GM18526 (cell line): ENCODE data around the gene LYZL6.

Experiments
- POLR2A ChIP-seq: IDR thresholded peaks from 3 replicates; pipeline ENCODE4 v1.6.1; 2011; ENCODE audit not compliant: insufficient read length; ENCODE audit errors: extremely low read depth

Gene LYZL6

GRCh38 chr17:35968520-35969054 lies 25.1 kb upstream of the LYZL6 start:
- TF ChIP-seq POLR2A = no peak

GRCh38 chr17:35965272-35965671 lies 21.8 kb upstream of the LYZL6 start:
- TF ChIP-seq POLR2A = no peak

GRCh38 chr17:35963663-35964062 lies 20.1 kb upstream of the LYZL6 start:
- TF ChIP-seq POLR2A = no peak

- no peak for TF ChIP-seq POLR2A
These were observed 10.2 kb upstream of the LYZL6 start for GRCh38 chr17:35953720-35954119.

GRCh38 chr17:35949401-35949800 lies 5.9 kb upstream of the LYZL6 start:
- no peak for TF ChIP-seq POLR2A

- TF ChIP-seq POLR2A = no peak
These were observed 4.6 kb upstream of the LYZL6 start for GRCh38 chr17:35948092-35948491.

GRCh38 chr17:35947156-35947585 lies 3.7 kb upstream of the LYZL6 start:
- no peak for TF ChIP-seq POLR2A

- TF ChIP-seq POLR2A = no peak
These were observed 638 bp upstream of the LYZL6 start for GRCh38 chr17:35944151-35944550.

GRCh38 chr17:35942588-35943186 lies 826 bp downstream of the LYZL6 start:
- TF ChIP-seq POLR2A = no peak

GRCh38 chr17:35936063-35936462 lies 7.5 kb downstream of the LYZL6 start:
- TF ChIP-seq POLR2A = no peak

- TF ChIP-seq POLR2A = no peak
These were observed 8.8 kb downstream of the LYZL6 start for GRCh38 chr17:35934760-35935159.

GRCh38 chr17:35932586-35932985 lies 10.9 kb downstream of the LYZL6 start:
- TF ChIP-seq POLR2A = no peak

- TF ChIP-seq POLR2A = no peak
These were observed 11.6 kb downstream of the LYZL6 start for GRCh38 chr17:35931794-35932425.

GRCh38 chr17:35930211-35931065 lies 13.1 kb downstream of the LYZL6 start, which contains the start of gene RDM1:
Gene RDM1 (minus strand): TSS chr17:35930773. CDS start chr17:35930727, 46 bp downstream.
- peak; percentile 55 for TF ChIP-seq POLR2A

GRCh38 chr17:35927714-35928113 lies 15.8 kb downstream of the LYZL6 start:
- TF ChIP-seq POLR2A = no peak
